ENCODE measurements around the gene SLC2A4. TPM values are rescaled to one million over a fixed set of nuclear protein-coding genes. Genes with fewer than 3 reads are reported as not detected.
A peak's percentile ranks its signal among the peaks of the same experiment; 100 is the strongest.

The SLC2A4 gene
- under 0.01 TPM in 1 of 2 replicates, not detected in the other for total RNA-seq

DNA sequence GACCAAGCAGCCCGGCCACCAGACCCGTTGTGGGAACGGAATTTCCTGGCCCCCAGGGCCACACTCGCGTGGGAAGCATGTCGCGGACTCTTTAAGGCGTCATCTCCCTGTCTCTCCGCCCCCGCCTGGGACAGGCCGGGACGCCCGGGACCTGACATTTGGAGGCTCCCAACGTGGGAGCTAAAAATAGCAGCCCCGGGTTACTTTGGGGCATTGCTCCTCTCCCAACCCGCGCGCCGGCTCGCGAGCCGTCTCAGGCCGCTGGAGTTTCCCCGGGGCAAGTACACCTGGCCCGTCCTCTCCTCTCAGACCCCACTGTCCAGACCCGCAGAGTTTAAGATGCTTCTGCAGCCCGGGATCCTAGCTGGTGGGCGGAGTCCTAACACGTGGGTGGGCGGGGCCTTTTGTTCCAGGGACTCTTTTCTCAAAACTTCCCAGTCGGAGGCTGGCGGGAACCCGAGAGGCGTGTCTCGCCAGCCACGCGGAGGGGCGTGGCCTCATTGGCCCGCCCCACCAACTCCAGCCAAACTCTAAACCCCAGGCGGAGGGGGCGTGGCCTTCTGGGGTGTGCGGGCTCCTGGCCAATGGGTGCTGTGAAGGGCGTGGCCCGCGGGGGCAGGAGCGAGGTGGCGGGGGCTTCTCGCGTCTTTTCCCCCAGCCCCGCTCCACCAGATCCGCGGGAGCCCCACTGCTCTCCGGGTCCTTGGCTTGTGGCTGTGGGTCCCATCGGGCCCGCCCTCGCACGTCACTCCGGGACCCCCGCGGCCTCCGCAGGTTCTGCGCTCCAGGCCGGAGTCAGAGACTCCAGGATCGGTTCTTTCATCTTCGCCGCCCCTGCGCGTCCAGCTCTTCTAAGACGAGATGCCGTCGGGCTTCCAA lies at the start of gene SLC2A4:
TSS of gene SLC2A4 (plus strand) at position 645 of the 879 bp plus-strand sequence. CDS start at position 862, 217 bp downstream.
- peak within 1 kb of the TSS; percentile 63 for H3K4me3 ChIP-seq (ENCODE audit: low read depth, low read length)
- DNase-seq (ENCODE audit: low read depth), result peak; percentile 94
- TF ChIP-seq, protein P1, sequence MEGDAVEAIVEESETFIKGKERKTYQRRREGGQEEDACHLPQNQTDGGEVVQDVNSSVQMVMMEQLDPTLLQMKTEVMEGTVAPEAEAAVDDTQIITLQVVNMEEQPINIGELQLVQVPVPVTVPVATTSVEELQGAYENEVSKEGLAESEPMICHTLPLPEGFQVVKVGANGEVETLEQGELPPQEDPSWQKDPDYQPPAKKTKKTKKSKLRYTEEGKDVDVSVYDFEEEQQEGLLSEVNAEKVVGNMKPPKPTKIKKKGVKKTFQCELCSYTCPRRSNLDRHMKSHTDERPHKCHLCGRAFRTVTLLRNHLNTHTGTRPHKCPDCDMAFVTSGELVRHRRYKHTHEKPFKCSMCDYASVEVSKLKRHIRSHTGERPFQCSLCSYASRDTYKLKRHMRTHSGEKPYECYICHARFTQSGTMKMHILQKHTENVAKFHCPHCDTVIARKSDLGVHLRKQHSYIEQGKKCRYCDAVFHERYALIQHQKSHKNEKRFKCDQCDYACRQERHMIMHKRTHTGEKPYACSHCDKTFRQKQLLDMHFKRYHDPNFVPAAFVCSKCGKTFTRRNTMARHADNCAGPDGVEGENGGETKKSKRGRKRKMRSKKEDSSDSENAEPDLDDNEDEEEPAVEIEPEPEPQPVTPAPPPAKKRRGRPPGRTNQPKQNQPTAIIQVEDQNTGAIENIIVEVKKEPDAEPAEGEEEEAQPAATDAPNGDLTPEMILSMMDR (IDR thresholded peaks at IDR 0.05; ENCODE audit: insufficient read depth, low read depth, low read length), result no peak

DNA sequence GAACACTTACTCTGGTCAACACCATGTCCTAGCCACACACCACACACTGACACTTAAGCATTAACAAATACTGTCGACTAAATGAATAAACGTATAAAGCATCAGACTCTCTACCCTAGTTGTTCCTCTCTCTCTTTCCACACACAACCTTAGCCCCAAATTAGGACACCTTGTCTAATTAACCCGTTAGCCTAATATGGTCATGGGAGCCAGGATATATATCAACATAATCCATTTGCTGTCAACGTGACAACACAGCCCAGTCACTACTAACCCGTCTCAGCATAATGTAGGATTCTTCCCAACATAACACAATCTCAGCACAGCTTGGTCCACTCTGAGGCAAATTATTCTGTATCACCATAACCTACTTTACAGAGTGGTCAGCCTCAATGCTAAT lies 49.4 kb upstream of the SLC2A4 start:
- peak overlapping the region; percentile 78 for H3K4me3 ChIP-seq (ENCODE audit: low read depth, low read length)
- DNase-seq (ENCODE audit: low read depth), result no peak
- TF ChIP-seq, protein P1 (IDR thresholded peaks at IDR 0.05; ENCODE audit: insufficient read depth, low read depth, low read length), result no peak

DNA sequence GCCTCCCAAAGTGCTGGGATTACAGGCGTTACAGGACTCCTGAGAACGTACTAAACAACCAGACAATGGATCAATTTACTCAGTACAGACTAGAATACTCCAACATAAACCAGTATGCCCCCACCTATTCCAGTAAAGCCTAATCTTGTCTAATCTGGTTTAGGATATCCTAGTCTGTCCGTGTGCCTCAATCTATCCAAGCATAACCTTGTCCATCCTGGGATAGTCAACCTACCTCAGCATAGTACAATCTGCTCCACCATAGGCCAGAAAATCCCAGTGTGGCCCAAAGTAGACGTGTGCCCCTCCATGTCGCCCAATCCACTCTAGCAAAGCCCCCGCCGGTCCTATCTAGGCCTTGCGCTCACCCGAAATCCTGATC lies 47.8 kb upstream of the SLC2A4 start:
- no peak for DNase-seq (ENCODE audit: low read depth)
- TF ChIP-seq, protein P1 (IDR thresholded peaks at IDR 0.05; ENCODE audit: insufficient read depth, low read depth, low read length), result no peak
- H3K4me3 ChIP-seq (ENCODE audit: low read depth, low read length), result peak overlapping the region; percentile 78

DNA sequence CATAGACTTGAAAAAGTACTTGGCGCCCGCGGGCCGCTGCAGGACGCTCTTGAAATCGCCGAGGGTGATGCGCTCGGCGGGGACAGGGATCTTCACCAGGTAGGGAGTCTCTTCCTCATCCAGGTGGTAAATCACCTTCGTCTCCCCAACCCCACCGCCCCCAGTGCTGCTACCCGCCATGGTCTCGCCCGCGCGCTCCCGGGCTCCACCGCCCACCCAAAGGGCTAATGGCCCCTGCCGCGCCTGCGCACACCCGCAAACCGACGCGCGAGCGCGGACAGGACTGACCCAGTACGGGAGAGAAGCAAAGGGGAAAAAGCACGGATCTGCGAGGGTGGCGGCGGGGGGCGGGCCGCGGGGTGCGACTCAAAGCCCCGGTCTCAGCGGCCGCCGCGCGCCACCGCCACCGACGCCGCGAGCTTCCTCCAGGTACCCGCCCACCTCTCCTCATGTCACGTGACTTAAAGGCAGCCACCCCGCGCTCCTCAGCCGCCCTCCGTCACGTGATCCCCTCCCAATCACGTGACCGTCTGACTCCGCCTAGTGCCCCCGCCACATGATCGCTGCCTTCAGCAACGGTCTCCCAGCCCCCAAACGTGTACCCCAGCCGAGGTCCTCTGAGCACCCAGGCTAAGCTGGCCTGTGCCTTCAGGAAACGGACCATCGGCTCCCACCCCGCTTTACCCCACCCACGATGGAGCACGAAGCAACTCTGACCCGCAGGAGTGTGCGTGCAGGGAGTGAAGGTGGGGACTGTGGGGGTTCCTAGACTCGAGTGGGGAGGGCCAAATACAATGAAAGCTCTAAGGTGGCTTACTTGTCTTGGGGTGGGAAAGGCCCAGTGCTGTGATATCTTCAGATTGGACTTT lies 47.2 kb upstream of the SLC2A4 start, which contains the start of gene DVL2:
TSS of gene DVL2 (minus strand) at position 435 of the 869 bp plus-strand sequence. CDS start at position 180, 255 bp downstream.
- DNase-seq (ENCODE audit: low read depth), result peak; percentile 96
- peak within 1 kb of the TSS; percentile 78 for H3K4me3 ChIP-seq (ENCODE audit: low read depth, low read length)
- TF ChIP-seq, protein P1 (IDR thresholded peaks at IDR 0.05; ENCODE audit: insufficient read depth, low read depth, low read length), result no peak

DNA sequence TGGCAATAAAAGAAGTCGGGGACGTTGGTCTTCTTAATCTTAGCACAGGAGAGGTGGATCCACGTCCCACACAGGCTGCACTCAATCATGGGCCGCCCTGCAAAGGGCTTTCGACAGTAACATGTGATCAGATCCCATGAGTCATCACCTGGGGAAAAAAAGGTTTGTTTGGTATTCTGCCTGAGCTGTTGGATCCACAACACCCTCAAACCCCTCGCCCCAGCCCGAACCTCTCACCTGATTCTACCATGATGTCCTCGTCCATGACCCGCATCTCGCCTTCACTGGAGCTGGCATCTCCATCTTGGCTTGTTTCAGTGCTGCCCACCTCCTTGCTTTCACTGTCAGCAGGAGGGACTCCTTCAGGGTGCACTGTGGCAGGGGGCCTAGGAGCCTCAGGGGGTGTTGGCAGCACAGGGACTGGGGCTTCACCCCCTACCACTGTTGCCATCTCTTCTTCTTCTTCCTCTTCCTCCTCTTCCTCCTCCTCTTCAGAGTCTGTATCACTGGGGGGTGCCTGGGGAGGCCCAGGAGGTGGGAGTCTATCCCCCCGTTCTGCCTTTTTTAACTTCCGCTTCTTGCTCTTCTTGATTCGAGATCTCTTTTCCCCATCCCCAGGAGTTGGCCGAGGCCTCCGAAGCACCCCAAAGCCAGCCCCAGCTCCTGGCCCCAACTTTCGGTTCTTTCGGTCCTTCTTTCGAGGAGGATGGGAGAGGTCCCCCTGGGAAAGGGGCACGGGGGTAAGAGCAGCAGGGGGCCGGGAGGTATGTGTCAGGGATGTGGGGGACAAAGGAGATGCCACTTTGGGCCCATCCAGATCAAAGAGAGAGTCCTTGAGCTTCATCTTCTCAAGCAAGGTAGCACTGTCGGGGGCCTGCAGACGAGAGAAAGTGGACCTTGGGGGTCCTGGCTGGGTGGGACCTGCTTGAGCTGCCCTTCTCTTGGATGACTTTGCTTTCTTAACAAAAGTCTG lies 45.5 kb upstream of the SLC2A4 start:
- TF ChIP-seq, protein P1 (IDR thresholded peaks at IDR 0.05; ENCODE audit: insufficient read depth, low read depth, low read length), result no peak
- no peak for DNase-seq (ENCODE audit: low read depth)
- no peak overlapping the region for H3K4me3 ChIP-seq (ENCODE audit: low read depth, low read length)

DNA sequence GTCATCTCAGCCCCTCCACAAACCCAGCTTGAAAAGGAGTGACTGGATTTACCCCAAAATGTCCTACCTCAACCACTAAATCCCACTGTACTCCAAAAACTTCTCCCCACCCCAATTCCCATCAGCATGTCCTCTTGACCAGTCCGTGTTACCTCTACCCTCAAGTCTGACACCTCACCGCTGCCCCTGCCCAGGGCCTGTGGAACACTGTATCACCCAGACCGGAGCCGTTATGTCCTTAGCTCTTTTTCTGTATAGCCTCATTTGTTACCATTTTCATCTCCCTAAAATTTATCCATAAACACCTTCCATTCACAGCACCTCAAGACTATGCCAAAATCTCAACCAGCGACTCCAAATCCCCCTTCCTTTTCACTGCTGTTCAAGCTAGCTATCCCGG lies 44.7 kb upstream of the SLC2A4 start:
- DNase-seq (ENCODE audit: low read depth), result no peak
- H3K4me3 ChIP-seq (ENCODE audit: low read depth, low read length), result peak overlapping the region; percentile 99
- TF ChIP-seq, protein P1 (IDR thresholded peaks at IDR 0.05; ENCODE audit: insufficient read depth, low read depth, low read length), result no peak
